ENCODE measurements around the gene SEPTIN1.

SEPTIN1 gene

GRCh38 chr16:30375864-30376263 lies 6.5 kb downstream of the SEPTIN1 start:
- no peak overlapping the region for H3K4me3 ChIP-seq (ENCODE audit: control insufficient read depth, low read depth, low read length)
- no peak for TF ChIP-seq CTCF (conservative IDR thresholded peaks at IDR 0.05; ENCODE audit: control insufficient read depth, insufficient read depth, low read depth, low read length)
- no peak for DNase-seq (ENCODE audit: low read depth)

- no peak for DNase-seq (ENCODE audit: low read depth)
- no peak for TF ChIP-seq CTCF (conservative IDR thresholded peaks at IDR 0.05; ENCODE audit: control insufficient read depth, insufficient read depth, low read depth, low read length)
- H3K4me3 ChIP-seq (ENCODE audit: control insufficient read depth, low read depth, low read length) = no peak within 1 kb of the TSS
Observed at GRCh38 chr16:30374538-30374937, 7.8 kb downstream of the SEPTIN1 start, which contains the start of gene MYL11. Gene MYL11 (plus strand): TSS chr16:30374802. CDS start chr16:30374858, 56 bp downstream.

DNA sequence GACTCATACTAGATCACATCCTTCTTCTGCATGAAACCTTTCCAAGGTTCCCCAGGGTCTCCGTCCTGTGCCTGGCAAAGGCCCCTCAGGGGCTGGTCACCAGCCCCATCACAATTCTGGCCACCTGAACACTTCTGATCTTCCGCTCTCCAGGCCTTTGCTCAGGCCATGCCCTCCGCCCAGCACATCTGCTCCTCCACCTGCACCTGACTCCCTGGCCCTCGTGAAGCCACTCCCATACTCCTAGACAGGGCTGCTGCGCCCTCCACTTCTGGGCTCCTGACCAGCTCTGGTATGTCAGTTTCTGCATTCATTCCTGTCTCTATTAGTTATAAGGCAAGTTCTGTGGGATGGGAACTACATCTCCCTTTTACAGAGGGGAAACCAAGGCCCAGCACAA lies 9.6 kb downstream of the SEPTIN1 start:
- no peak overlapping the region for H3K4me3 ChIP-seq (ENCODE audit: control insufficient read depth, low read depth, low read length)
- DNase-seq (ENCODE audit: low read depth) = no peak
- TF ChIP-seq CTCF (conservative IDR thresholded peaks at IDR 0.05; ENCODE audit: control insufficient read depth, insufficient read depth, low read depth, low read length) = no peak

DNA sequence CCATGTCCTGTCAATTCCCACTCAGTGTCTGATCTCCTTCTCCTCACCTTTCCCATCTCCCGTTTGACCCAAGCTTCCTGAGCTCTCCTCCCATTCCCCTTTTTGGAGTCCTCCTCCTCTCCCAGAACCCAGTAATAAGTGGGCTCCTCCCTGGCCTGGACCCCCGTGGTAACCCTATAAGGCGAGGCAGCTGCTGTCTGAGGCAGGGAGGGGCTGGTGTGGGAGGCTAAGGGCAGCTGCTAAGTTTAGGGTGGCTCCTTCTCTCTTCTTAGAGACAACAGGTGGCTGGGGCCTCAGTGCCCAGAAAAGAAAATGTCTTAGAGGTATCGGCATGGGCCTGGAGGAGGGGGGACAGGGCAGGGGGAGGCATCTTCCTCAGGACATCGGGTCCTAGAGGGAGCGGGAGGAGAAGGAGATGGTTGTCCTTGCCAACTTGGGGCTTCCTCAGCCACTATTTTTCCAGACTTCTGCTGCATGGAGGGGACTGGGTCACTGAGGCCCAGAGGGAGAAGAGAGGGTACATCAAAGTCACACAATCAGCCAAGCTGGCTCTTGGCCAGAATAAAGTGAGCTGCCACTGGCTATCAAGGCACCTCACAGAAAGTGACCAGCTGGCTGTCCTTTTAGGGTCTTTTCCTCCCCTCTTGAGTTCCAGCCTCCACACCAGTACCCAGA lies 10.2 kb downstream of the SEPTIN1 start:
- H3K4me3 ChIP-seq (ENCODE audit: control insufficient read depth, low read depth, low read length) = no peak overlapping the region
- no peak for DNase-seq (ENCODE audit: low read depth)
- TF ChIP-seq CTCF (conservative IDR thresholded peaks at IDR 0.05; ENCODE audit: control insufficient read depth, insufficient read depth, low read depth, low read length) = no peak

DNA sequence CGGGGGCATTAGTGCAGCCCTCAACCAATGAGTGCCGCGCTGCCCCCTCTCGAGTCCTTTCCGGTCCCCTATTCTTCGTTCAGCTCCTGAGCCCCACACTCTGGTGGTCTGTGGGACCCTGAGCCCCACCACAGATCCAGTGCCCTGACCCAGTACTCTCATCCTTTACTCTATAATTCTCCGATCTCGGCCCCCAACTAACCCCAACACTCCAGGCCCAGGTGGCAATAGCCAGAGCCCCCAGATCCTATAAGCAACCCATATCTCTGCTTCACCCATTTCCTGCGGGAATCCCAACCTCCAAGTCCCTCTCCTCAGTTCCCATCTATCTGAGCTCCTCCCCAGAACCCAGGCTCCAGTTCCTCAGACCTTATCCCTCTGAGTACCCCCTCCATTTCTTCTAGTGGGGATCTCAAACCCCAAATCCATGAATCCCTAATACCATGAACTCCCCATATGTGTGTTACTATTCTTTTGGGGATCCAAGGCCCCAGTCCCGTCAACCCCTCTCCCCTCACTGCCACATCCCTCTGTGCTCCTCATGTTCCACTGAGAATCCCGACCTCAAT lies 11.0 kb downstream of the SEPTIN1 start:
- no peak for TF ChIP-seq CTCF (conservative IDR thresholded peaks at IDR 0.05; ENCODE audit: control insufficient read depth, insufficient read depth, low read depth, low read length)
- H3K4me3 ChIP-seq (ENCODE audit: control insufficient read depth, low read depth, low read length) = peak overlapping the region; percentile 60
- no peak for DNase-seq (ENCODE audit: low read depth)

DNA sequence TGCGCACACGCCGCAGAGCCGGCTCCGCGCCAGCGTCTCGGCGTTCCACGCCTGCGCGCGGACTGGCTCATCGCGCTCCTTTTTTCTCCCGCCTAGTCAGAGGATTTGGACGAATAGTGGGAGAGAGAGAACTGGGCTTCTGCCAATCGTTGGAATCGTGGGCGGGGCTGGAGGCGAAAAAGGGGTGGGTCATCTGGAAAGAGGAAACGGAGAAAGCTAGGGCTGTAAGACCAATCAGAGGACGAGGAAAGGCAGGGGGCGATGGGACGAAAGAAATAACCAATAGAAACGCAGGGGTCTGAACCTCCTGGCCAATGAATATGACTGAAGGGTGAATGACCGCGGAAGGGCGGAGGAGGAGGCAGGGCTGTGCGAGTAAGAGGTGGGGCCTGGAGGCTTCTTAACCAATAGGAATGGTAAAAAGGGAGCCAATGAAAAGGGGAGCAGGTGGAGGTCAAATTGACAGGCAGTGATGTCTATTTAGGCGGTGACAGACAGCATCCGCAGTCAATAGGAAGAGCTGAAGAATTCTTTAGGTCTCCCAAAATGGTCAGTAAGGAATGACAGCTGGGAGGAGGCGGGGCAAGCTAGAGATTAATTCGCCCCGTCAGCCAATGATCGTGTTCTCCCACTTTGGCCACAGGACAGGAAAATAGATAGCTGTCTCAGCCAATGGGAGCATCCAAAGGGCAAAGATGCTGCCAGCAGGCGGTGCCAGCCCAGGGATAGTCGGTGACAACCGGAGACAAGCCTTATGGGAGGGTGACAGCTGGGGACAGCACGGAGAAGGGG lies 11.7 kb downstream of the SEPTIN1 start, which contains the start of gene TBC1D10B:
TBC1D10B (minus strand) TSS at position 39 of the 792 bp plus-strand sequence. CDS start 311 bp downstream, outside the sequence.
- TF ChIP-seq CTCF (conservative IDR thresholded peaks at IDR 0.05; ENCODE audit: control insufficient read depth, insufficient read depth, low read depth, low read length) = no peak
- peak within 1 kb of the TSS; percentile 84 for H3K4me3 ChIP-seq (ENCODE audit: control insufficient read depth, low read depth, low read length)
- peak; percentile 100 for DNase-seq (ENCODE audit: low read depth)

Data from fibroblast of mammary gland (primary cell).